HepG2 (cell line): ENCODE measurements around the gene CDC14B. TPM values are rescaled to one million over a fixed set of nuclear protein-coding genes. Genes with fewer than 3 reads are reported as not detected.

Source experiments
- ARID2 ChIP-seq: sonication (generic); formaldehyde crosslinking; IDR thresholded peaks from 2 replicates; pipeline ENCODE4 v1.8.1; 2022; ENCODE audit warnings: mild to moderate bottlenecking, missing genetic modification reagents, borderline replicate concordance
- BRD4 ChIP-seq: sonication (generic); formaldehyde crosslinking; IDR thresholded peaks from 2 replicates; pipeline ENCODE4 v1.4.0; 2020; ENCODE audit warnings: missing genetic modification reagents
- CBFB ChIP-seq: sonication (generic); formaldehyde crosslinking; IDR thresholded peaks from 2 replicates; pipeline ENCODE4 v1.4.0; 2020; ENCODE audit warnings: missing genetic modification reagents
- LCORL ChIP-seq, 2 experiments: fragments of 450-650 bp in 1 of 2; sonication (generic) in 1 of 2; formaldehyde crosslinking in 1 of 2; IDR thresholded peaks; 2 replicates each; pipeline versions ENCODE4 v1.5.0 to v1.6.1; 2017 to 2020; ENCODE audit warnings: antibody characterized with exemption in 1 of 2, missing genetic modification reagents in 1 of 2
- MYC ChIP-seq: sonication (generic); formaldehyde crosslinking; IDR thresholded peaks from 2 replicates; pipeline ENCODE4 v1.9.0; 2021; ENCODE audit warnings: missing genetic modification reagents, borderline replicate concordance
- NCOA1 ChIP-seq: sonication (generic); formaldehyde crosslinking; IDR thresholded peaks from 2 replicates; pipeline ENCODE4 v1.9.0; 2021; ENCODE audit warnings: missing genetic modification reagents
- NRL ChIP-seq: sonication (generic); formaldehyde crosslinking; IDR thresholded peaks from 2 replicates; pipeline ENCODE4 v1.5.0; 2020; ENCODE audit warnings: missing genetic modification reagents, mild to moderate bottlenecking, moderate library complexity, borderline replicate concordance
- PITX1 ChIP-seq: sonication (generic); formaldehyde crosslinking; IDR thresholded peaks from 2 replicates; pipeline ENCODE4 v1.5.1; 2020; ENCODE audit warnings: mild to moderate bottlenecking, missing genetic modification reagents
- POLR2G ChIP-seq: fragments of 200-400 bp; formaldehyde crosslinking; IDR thresholded peaks from 2 replicates; pipeline ENCODE4 v1.6.1; 2018; ENCODE audit warnings: mild to moderate bottlenecking, low read depth, low read length, moderate library complexity
- SP5 ChIP-seq: IDR thresholded peaks from 2 replicates; pipeline ENCODE4 v1.6.1; 2016; ENCODE audit warnings: low read depth, borderline replicate concordance
- SSRP1 ChIP-seq: IDR thresholded peaks from 2 replicates; pipeline ENCODE4 v1.6.1; 2016; ENCODE audit warnings: control low read depth
- TOE1 ChIP-seq: sonication (generic); formaldehyde crosslinking; IDR thresholded peaks from 2 replicates; pipeline ENCODE4 v1.4.0; 2020; ENCODE audit warnings: mild to moderate bottlenecking, missing genetic modification reagents
- ZFX ChIP-seq: sonication (generic); formaldehyde crosslinking; IDR thresholded peaks from 2 replicates; pipeline ENCODE4 v1.4.0; 2020; ENCODE audit warnings: mild to moderate bottlenecking, low read depth, missing genetic modification reagents, moderate library complexity
- ZFY ChIP-seq: sonication (generic); formaldehyde crosslinking; IDR thresholded peaks from 2 replicates; pipeline ENCODE4 v1.4.0; 2020; ENCODE audit warnings: missing genetic modification reagents
- ZMYM3 ChIP-seq: sonication (generic); formaldehyde crosslinking; IDR thresholded peaks from 2 replicates; pipeline ENCODE4 v1.5.1; 2020; ENCODE audit warnings: mild to moderate bottlenecking, missing genetic modification reagents
- ZNF460 ChIP-seq: sonication (generic); formaldehyde crosslinking; IDR thresholded peaks from 2 replicates; pipeline ENCODE4 v1.5.1; 2020; ENCODE audit warnings: missing genetic modification reagents, mild to moderate bottlenecking, borderline replicate concordance
- ZNF816 ChIP-seq: sonication (generic); formaldehyde crosslinking; IDR thresholded peaks from 2 replicates; pipeline ENCODE4 v1.8.0; 2022; ENCODE audit warnings: missing genetic modification reagents, mild to moderate bottlenecking, borderline replicate concordance
- polyA plus RNA-seq, 8 experiments: library from polyadenylated mRNA; depleted of rRNA in 3 of 8; stranded (reverse) in 7 of 8; unstranded in 1 of 8; fragments of >200 nt; fragmentation: Illumina TruSeq in 4 of 8; extraction: Trizol in 4 of 8; gene quantifications; 2 replicates each; pipeline versions ENCODE4 v1.2.1 to v1.2.3, GENCODE V29; 2011 to 2016; ENCODE audit warnings: low read depth in 4 of 8, missing spikeins in 1 of 8, mixed read lengths in 1 of 8; ENCODE audit not compliant: insufficient read depth in 1 of 8
- total RNA-seq, 5 experiments: library from RNA; depleted of rRNA; stranded (reverse); fragments of >200 nt; fragmentation: Illumina TruSeq; extraction: Trizol; gene quantifications; 2 replicates each; pipeline ENCODE4 v1.2.3, GENCODE V29; 2016; ENCODE audit warnings: low read depth in 1 of 5
- TF ChIP-seq, protein P1 (sequence below): sonication (generic); formaldehyde crosslinking; IDR thresholded peaks from 2 replicates; pipeline ENCODE4 v1.4.0; 2020; ENCODE audit warnings: missing genetic modification reagents
- TF ChIP-seq, protein P2 (sequence below): sonication (generic); formaldehyde crosslinking; IDR thresholded peaks from 2 replicates; pipeline ENCODE4 v1.5.0; 2020; ENCODE audit warnings: mild to moderate bottlenecking, missing genetic modification reagents
- TF ChIP-seq, protein P3 (sequence below): sonication (generic); formaldehyde crosslinking; IDR thresholded peaks from 2 replicates; pipeline ENCODE4 v1.4.0; 2020; ENCODE audit warnings: missing genetic modification reagents, mild to moderate bottlenecking, borderline replicate concordance

CDC14B gene
- total and polyA plus RNA-seq, 2 of the 13 experiments (the other 11 are each of a cell fraction or from before 2014, with no cell fraction given) = 25.8 to 33.3 TPM

DNA sequence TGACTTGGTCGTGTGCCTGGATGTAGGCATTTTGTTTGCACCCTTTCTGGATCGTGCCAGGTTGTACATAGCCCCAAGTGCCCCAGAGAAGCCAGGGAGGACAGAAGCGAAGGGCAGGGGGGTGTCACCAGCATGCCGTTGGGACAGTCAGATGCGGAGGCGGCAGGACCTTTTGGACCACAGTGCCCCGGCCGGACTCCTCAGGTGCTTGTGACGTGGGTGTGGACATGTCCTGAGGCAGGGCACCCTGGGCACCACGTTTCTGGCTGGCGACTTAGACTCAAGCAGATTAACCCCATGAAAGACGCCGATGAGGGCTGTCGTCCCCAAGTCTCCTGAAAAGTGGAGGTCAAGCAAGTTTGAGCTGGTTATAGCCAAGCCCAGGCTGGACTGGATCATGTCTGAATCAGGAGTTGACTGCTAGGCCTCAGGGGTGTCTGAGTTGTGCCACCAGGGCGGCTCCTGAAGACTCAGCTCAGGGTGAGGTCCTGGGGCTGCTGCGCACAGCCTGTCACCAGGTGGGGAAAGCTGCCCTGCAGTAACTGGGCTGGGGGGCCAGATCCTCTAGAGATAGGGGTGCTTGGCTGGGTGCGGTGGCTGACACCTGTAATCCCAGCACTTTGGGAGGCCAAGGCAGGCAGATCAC, 127.6 kb downstream of the CDC14B start (continued):
- TF ChIP-seq, protein P1, sequence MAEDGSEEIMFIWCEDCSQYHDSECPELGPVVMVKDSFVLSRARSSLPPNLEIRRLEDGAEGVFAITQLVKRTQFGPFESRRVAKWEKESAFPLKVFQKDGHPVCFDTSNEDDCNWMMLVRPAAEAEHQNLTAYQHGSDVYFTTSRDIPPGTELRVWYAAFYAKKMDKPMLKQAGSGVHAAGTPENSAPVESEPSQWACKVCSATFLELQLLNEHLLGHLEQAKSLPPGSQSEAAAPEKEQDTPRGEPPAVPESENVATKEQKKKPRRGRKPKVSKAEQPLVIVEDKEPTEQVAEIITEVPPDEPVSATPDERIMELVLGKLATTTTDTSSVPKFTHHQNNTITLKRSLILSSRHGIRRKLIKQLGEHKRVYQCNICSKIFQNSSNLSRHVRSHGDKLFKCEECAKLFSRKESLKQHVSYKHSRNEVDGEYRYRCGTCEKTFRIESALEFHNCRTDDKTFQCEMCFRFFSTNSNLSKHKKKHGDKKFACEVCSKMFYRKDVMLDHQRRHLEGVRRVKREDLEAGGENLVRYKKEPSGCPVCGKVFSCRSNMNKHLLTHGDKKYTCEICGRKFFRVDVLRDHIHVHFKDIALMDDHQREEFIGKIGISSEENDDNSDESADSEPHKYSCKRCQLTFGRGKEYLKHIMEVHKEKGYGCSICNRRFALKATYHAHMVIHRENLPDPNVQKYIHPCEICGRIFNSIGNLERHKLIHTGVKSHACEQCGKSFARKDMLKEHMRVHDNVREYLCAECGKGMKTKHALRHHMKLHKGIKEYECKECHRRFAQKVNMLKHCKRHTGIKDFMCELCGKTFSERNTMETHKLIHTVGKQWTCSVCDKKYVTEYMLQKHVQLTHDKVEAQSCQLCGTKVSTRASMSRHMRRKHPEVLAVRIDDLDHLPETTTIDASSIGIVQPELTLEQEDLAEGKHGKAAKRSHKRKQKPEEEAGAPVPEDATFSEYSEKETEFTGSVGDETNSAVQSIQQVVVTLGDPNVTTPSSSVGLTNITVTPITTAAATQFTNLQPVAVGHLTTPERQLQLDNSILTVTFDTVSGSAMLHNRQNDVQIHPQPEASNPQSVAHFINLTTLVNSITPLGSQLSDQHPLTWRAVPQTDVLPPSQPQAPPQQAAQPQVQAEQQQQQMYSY = peak; percentile 78
- TF ChIP-seq SP5 (CRISPR knock-in tag) = 0 out of 2 replicates have a peak, but pooled peaks have one; percentile 9
- TF ChIP-seq ZNF460 (CRISPR knock-in tag) = 0 out of 2 replicates have a peak, but pooled peaks have one; percentile 12
- peak; percentile 71; the same call in 1 of the 2 replicates for TF ChIP-seq NRL (CRISPR knock-in tag)
- peak; percentile 42; the same call in 1 of the 2 replicates for TF ChIP-seq SSRP1
- TF ChIP-seq POLR2G = peak; percentile 54; the same call in 1 of the 2 replicates
- 0 out of 2 replicates have a peak, but pooled peaks have one; percentile 2 for TF ChIP-seq PITX1 (CRISPR knock-in tag)
- TF ChIP-seq MYC = peak; percentile 26; the same call in 1 of the 2 replicates
- TF ChIP-seq, protein P2, sequence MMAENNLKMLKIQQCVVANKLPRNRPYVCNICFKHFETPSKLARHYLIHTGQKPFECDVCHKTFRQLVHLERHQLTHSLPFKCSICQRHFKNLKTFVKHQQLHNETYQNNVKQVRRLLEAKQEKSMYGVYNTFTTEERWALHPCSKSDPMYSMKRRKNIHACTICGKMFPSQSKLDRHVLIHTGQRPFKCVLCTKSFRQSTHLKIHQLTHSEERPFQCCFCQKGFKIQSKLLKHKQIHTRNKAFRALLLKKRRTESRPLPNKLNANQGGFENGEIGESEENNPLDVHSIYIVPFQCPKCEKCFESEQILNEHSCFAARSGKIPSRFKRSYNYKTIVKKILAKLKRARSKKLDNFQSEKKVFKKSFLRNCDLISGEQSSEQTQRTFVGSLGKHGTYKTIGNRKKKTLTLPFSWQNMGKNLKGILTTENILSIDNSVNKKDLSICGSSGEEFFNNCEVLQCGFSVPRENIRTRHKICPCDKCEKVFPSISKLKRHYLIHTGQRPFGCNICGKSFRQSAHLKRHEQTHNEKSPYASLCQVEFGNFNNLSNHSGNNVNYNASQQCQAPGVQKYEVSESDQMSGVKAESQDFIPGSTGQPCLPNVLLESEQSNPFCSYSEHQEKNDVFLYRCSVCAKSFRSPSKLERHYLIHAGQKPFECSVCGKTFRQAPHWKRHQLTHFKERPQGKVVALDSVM (CRISPR knock-in tag) = no peak
- TF ChIP-seq ZMYM3 (CRISPR knock-in tag) = 0 out of 2 replicates have a peak, but pooled peaks have one; percentile 15
- 0 out of 2 replicates have a peak, but pooled peaks have one; percentile 2 for TF ChIP-seq CBFB (CRISPR knock-in tag)
- no peak for TF ChIP-seq LCORL (IDR thresholded peaks at IDR 0.05)
- TF ChIP-seq LCORL (CRISPR knock-in tag; IDR thresholded peaks at IDR 0.05) = peak; percentile 74; the same call in 1 of the 2 replicates
- TF ChIP-seq BRD4 (CRISPR knock-in tag) = 0 out of 2 replicates have a peak, but pooled peaks have one; percentile 45
- TF ChIP-seq, protein P3, sequence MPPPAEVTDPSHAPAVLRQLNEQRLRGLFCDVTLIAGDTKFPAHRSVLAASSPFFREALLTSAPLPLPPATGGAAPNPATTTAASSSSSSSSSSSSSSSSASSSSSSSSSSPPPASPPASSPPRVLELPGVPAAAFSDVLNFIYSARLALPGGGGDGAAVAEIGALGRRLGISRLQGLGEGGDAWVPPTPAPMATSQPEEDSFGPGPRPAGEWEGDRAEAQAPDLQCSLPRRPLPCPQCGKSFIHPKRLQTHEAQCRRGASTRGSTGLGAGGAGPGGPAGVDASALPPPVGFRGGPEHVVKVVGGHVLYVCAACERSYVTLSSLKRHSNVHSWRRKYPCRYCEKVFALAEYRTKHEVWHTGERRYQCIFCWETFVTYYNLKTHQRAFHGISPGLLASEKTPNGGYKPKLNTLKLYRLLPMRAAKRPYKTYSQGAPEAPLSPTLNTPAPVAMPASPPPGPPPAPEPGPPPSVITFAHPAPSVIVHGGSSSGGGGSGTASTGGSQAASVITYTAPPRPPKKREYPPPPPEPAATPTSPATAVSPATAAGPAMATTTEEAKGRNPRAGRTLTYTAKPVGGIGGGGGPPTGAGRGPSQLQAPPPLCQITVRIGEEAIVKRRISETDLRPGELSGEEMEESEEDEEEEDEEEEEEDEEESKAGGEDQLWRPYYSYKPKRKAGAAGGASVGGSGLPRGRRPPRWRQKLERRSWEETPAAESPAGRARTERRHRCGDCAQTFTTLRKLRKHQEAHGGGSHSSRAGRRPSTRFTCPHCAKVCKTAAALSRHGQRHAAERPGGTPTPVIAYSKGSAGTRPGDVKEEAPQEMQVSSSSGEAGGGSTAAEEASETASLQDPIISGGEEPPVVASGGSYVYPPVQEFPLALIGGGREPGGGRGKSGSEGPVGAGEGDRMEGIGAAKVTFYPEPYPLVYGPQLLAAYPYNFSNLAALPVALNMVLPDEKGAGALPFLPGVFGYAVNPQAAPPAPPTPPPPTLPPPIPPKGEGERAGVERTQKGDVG = peak; percentile 0; the same call in 1 of the 2 replicates
- TF ChIP-seq ZFY (CRISPR knock-in tag) = peak; percentile 47; the same call in 1 of the 2 replicates
- TF ChIP-seq ZFX (CRISPR knock-in tag) = peak; percentile 45; the same call in 1 of the 2 replicates
- TF ChIP-seq TOE1 = no peak
- peak; percentile 18; the same call in 1 of the 2 replicates for TF ChIP-seq ZNF816 (CRISPR knock-in tag)
- TF ChIP-seq ARID2 (CRISPR knock-in tag) = peak; percentile 73; the same call in 1 of the 2 replicates
- no peak for TF ChIP-seq NCOA1 (CRISPR knock-in tag)
